Measurements from ENCODE around the gene MCF2L. TPM values are rescaled to one million over a fixed set of nuclear protein-coding genes. Genes with fewer than 3 reads are reported as not detected.
"Not testable (repeated sequence)": the region's sequence is repeated elsewhere in the genome, so short reads cannot be mapped to it uniquely, and the experiment has no call there.

MCF2L gene
- total RNA-seq, 1 donor: 8.0 TPM

DNA sequence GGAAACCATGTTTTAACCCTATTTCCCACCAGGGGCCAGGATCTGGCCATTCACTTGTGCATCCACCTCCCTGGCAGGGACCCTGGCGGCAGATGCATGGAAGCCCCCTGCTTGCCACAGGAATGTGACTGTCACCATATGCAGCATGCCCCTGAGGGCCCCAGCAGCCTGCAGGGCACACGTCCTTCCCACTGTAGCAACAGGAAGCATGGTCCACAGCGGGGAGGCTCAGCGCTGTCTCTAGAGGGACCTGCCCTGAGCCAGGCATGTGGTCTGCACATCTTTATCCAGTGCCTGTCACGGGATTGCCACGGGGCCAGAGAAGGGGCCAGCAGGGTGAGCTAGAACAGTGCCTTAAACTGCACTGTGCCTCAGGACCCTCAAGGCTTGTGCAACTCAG is 34.9 kb upstream of the MCF2L start:
- no peak for DNase-seq (ENCODE audit: low read depth)
- no peak for TF ChIP-seq CTCF (IDR thresholded peaks at IDR 0.05; ENCODE audit: insufficient read depth, low read length)
- no peak overlapping the region for H3K4me3 ChIP-seq (ENCODE audit: low read depth, low read length)

- no peak for TF ChIP-seq CTCF (IDR thresholded peaks at IDR 0.05; ENCODE audit: insufficient read depth, low read length)
- H3K4me3 ChIP-seq (ENCODE audit: low read depth, low read length): no peak overlapping the region
- no peak for DNase-seq (ENCODE audit: low read depth)
Observed at GRCh38 chr13:112938680-112939079, 30.3 kb upstream of the MCF2L start.

DNA sequence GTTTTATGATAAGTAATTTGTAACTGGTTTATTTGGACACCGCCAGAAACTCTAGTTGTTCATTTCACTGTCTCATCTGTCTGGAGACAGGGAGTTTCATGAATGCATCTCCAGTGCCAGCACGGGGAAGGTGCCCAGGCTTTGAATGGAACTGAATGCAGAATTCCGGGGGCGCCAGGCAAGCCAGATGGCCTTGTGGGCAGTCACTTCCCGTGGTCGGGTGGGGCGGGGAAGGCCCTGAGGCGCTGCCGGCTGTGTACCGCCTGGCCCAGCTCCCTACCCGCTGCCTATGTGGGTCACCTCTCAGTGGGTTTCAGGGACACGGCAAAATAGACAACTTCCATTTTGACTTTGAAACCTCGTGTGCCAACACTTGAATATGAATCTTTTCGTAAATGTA is 28.8 kb upstream of the MCF2L start:
- no peak for TF ChIP-seq CTCF (IDR thresholded peaks at IDR 0.05; ENCODE audit: insufficient read depth, low read length)
- no peak overlapping the region for H3K4me3 ChIP-seq (ENCODE audit: low read depth, low read length)
- DNase-seq (ENCODE audit: low read depth): no peak

DNA sequence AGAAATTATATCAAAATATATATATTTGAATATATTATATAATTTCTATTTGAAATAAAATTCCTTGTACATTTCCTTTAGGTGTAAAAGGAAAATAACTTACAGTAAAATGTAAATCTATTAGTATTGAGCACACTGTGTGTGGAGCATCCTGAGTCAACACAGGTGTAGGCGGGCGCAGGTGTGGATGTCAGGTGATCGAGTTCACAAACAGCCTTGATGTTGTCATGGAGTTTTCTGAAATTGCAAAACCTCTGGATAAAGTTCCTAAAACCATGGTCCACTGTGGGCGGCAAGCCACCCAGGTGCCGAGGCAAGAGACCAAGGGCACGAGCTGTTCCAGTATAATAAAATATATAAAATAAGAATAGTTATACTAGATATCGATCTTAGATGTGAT is 27.7 kb upstream of the MCF2L start:
- DNase-seq (ENCODE audit: low read depth): no peak

DNA sequence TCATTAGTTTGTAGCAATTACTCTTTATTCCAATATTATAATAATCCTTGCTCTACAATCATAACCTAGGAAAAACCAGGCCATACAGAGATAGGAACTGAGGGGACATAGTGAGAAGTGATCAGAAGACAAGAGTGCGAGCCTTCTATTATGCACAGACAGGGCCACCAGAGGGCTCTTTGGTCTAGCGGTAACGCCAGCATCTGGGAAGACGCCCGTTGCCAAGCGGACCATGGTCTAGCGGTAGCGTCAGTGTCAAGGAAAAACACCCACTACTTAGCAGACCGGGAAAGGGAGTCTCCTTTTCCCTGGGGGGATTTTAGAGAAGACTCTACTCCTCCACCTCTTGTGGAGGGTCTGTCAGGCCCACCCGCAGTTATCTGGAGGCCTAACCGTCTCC is 27.2 kb upstream of the MCF2L start:
- DNase-seq (ENCODE audit: low read depth): not testable (repeated sequence)

More for the DNA sequence above, 27.7 kb upstream of the MCF2L start:
- no peak overlapping the region for H3K4me3 ChIP-seq (ENCODE audit: low read depth, low read length)
- no peak for TF ChIP-seq CTCF (IDR thresholded peaks at IDR 0.05; ENCODE audit: insufficient read depth, low read length)

GRCh38 chr13:112942689-112943308 is 26.2 kb upstream of the MCF2L start:
- H3K4me3 ChIP-seq (ENCODE audit: low read depth, low read length): peak overlapping the region; percentile 55
- peak; percentile 93 for DNase-seq (ENCODE audit: low read depth)
- TF ChIP-seq CTCF (IDR thresholded peaks at IDR 0.05; ENCODE audit: insufficient read depth, low read length): peak; percentile 99

More for the DNA sequence above, 27.2 kb upstream of the MCF2L start:
- not testable (repeated sequence) for H3K4me3 ChIP-seq (ENCODE audit: low read depth, low read length)

GRCh38 chr13:112943309-112944125 is 25.5 kb upstream of the MCF2L start:
- peak; percentile 5 for DNase-seq (ENCODE audit: low read depth)
- peak overlapping the region; percentile 55 for H3K4me3 ChIP-seq (ENCODE audit: low read depth, low read length)
- TF ChIP-seq CTCF (IDR thresholded peaks at IDR 0.05; ENCODE audit: insufficient read depth, low read length): no peak
